ENCODE data around the gene RNF19B. TPM values are rescaled to one million over a fixed set of nuclear protein-coding genes. Genes with fewer than 3 reads are reported as not detected.

Gene RNF19B
- total RNA-seq, 2 donors from 2014 or later: 7.5 to 19.8 TPM

DNA sequence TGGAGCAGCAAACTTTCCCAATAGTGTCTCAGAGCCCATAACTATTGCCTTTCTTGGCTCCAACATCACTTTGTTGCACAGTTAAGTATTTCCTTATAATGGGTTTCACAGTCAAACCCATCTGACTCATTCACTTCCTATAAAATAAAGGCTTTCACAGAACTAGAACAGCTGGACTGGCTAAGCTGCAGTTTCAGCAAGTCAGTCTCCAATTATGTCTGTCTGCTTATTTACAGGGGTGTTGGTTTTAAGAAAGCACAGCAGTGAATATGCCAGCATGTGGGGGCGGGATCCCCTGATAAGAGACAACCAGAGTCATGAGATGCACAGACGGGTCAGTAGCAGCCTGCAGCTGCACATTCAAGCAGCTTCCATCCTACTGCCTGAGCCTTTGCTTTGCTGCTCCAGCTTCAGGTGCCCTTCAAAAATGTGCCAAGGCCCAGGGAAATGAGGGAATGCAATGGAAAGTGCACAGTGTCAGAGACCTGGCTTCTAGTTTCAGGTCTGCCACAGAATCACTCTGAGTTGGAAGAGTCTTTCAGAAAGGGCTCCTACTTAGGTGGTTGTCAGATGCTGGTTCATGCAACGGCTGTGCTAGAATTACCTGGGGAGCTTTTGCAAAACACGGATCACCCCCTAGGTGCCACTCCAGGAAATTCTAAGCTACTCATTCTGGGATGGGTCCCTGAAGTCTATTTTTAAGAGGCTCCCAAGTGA lies 24.8 kb downstream of the RNF19B start:
- WGBS, 2 donors: 73 to 94% methylated on average over 4 of the region's 4 CpGs
- no peaks in the 10 kb centered on the region for H3K9me3 ChIP-seq
- intact Hi-C loops (cut with DNase I): loop anchor here (5.0 kb wide), 1 partner anchor 117 kb away; no protein-coding TSS in a partner anchor
- H3K4me1 ChIP-seq: peaks cover 10% of the 10 kb centered on the region
- H3K36me3 ChIP-seq (replicated peaks in 1 of 2; ENCODE audit: insufficient read depth in 1 of 2, low read depth in 2 of 2): peaks cover 0 to 11% of the 10 kb centered on the region in 2 donors
- no peaks in the 10 kb centered on the region for H3K27me3 ChIP-seq
- H3K4me3 ChIP-seq: no peak overlapping the region
- no peak for TF ChIP-seq POLR2A (IDR thresholded peaks at IDR 0.05)
- TF ChIP-seq, protein P1, sequence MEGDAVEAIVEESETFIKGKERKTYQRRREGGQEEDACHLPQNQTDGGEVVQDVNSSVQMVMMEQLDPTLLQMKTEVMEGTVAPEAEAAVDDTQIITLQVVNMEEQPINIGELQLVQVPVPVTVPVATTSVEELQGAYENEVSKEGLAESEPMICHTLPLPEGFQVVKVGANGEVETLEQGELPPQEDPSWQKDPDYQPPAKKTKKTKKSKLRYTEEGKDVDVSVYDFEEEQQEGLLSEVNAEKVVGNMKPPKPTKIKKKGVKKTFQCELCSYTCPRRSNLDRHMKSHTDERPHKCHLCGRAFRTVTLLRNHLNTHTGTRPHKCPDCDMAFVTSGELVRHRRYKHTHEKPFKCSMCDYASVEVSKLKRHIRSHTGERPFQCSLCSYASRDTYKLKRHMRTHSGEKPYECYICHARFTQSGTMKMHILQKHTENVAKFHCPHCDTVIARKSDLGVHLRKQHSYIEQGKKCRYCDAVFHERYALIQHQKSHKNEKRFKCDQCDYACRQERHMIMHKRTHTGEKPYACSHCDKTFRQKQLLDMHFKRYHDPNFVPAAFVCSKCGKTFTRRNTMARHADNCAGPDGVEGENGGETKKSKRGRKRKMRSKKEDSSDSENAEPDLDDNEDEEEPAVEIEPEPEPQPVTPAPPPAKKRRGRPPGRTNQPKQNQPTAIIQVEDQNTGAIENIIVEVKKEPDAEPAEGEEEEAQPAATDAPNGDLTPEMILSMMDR (IDR thresholded peaks at IDR 0.05): no peak
- ATAC-seq (peak; percentile 55), DNase-seq (peak in 2 of 4 donors; percentile 21 to 60)
- no peak overlapping the region for H3K27ac ChIP-seq

DNA sequence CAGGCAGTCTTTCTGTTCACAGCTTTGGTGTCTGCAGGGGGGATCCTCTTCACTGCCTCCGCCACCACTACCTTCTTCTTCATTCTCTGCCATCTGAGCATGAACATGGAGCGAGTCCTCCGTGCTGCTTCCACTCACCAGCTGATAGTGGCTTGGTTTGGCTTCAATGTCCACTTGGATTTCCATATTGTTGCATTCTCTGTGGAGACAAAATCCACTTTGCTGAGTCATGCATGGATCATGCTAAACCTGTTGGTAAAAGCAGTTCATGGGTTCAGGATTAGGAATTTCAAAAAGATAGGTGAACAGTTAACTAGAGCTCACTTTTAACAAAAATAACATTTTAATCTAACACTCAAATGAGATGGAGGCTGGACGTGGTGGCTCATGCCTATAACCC lies 27.5 kb downstream of the RNF19B start:
- Histone ChIP-seq H3K36me3 (replicated peaks in 1 of 2; ENCODE audit: insufficient read depth in 1 of 2, low read depth in 2 of 2) (peaks cover 0 to 6% of the 10 kb centered on the region in 2 donors), H3K27me3 (no peaks in the 10 kb centered on the region), H3K4me3 (no peak overlapping the region), H3K27ac (no peak overlapping the region), H3K9me3 (no peaks in the 10 kb centered on the region), H3K4me1 (peaks cover 14% of the 10 kb centered on the region)
- intact Hi-C loops (cut with DNase I): loop anchor here (5.0 kb wide), 1 partner anchor 120 kb away; no protein-coding TSS in a partner anchor
- ATAC-seq: no peak
- WGBS, 2 donors: 74 to 87% methylated on average over 4 of the region's 4 CpGs
- DNase-seq: no peak
- TF ChIP-seq, protein P1 (IDR thresholded peaks at IDR 0.05): no peak
- no peak for TF ChIP-seq POLR2A (IDR thresholded peaks at IDR 0.05)

DNA sequence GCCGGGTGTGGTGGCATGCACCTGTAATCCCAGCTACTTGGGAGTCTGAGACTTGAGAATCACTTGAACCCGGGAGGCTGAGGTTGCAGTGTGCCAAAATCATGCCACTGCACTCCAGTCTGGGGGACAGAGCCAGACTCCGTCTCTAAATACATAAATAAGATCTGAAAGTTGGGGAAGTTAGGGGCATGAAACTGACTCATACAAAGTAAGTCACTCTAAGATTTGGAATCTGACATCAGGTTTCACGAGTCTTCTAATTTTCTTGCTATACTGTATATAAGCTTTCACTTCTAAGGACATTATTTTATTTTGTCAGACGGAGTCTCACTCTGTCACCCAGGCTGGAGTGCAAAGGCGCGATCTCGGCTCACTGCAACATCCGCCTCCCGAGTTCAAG lies 30.1 kb downstream of the RNF19B start:
- H3K36me3 ChIP-seq (replicated peaks in 1 of 2; ENCODE audit: insufficient read depth in 1 of 2, low read depth in 2 of 2): peaks cover 0 to 5% of the 10 kb centered on the region in 2 donors
- H3K9me3 ChIP-seq: no peaks in the 10 kb centered on the region
- H3K4me1 ChIP-seq: peaks cover 14% of the 10 kb centered on the region
- no peaks in the 10 kb centered on the region for H3K27me3 ChIP-seq
- TF ChIP-seq, protein P1 (IDR thresholded peaks at IDR 0.05): no peak
- TF ChIP-seq POLR2A (IDR thresholded peaks at IDR 0.05): no peak
- no peak overlapping the region for H3K4me3 ChIP-seq
- H3K27ac ChIP-seq: peak overlapping the region in 3 of 4 donors; percentile 42 to 75 (median 63)
- DNase-seq: no peak
- no peak for ATAC-seq
- intact Hi-C loops (cut with DNase I): no loop called here
- WGBS, 2 donors: 89 to 96% methylated on average over 10 of the region's 10 CpGs

DNA sequence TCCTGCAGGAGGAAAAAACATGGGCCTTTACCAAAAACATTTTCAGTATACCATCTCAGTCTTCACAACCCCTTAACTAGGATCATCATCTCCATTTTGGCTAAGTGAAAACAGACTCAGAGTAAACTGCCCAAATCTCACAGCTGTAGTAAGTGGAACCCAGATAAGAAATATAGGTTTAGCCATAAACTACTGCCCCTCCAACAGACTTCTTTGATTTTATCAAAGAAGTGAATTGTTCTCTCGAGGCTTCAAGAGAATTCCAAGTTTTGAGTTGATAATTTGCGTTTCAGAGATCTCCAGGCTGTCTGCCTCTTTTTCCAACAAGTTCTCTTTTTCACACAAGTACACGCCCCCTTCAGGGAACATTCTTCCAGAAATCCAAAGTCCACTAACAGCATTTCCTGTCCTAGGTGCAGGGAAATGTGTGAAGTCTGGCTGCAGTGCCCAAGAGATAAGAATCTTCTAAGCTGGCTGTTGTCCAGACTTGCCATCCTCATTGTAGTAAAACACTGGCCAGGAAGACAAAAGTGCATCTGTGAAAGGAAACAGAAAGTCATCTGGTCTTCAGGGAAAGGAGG lies 30.8 kb downstream of the RNF19B start:
- Histone ChIP-seq H3K9me3 (no peaks in the 10 kb centered on the region), H3K4me3 (no peak overlapping the region), H3K27me3 (no peaks in the 10 kb centered on the region), H3K4me1 (peaks cover 14% of the 10 kb centered on the region), H3K36me3 (replicated peaks in 1 of 2; ENCODE audit: insufficient read depth in 1 of 2, low read depth in 2 of 2) (peaks cover 0 to 5% of the 10 kb centered on the region in 2 donors), H3K27ac (peak overlapping the region in 3 of 4 donors; percentile 42 to 75 (median 63))
- DNase-seq (peak; percentile 32 to 71 (median 52)), ATAC-seq (peak; percentile 84)
- intact Hi-C loops (cut with DNase I): no loop called here
- TF ChIP-seq POLR2A (IDR thresholded peaks at IDR 0.05): no peak
- TF ChIP-seq, protein P1 (IDR thresholded peaks at IDR 0.05): peak in 1 of 7 experiments; percentile 2
- WGBS, 2 donors: 4 to 23% methylated on average over 3 of the region's 3 CpGs

Data from body of pancreas (tissue), 4 donors.